PC-3 (cell line): ENCODE measurements around the gene REX1BD. TPM values are rescaled to one million over a fixed set of nuclear protein-coding genes. Genes with fewer than 3 reads are reported as not detected.
A peak's percentile ranks its signal among the peaks of the same experiment; 100 is the strongest.

Source experiments
- ATAC-seq: fragments of 200-7000 bp; cut with Tn5 transposase; 2 replicates; pipeline ENCODE4 v1.9.1; 2020; ENCODE audit warnings: mild to moderate bottlenecking, moderate library complexity
- BruUV-seq: library from RNA; stranded (reverse); fragments of 400-500 nt; replicated peaks from 2 replicates; lab custom pipeline; 2021; lab: Mats Ljungman, UMichigan
- CTCF ChIA-PET: fragments of 300-600 bp; sonication (Branson Sonifier 250); formaldehyde crosslinking; loops from one replicate; lab custom pipeline; 2022; ENCODE audit warnings: antibody characterized with exemption; lab: Charles Lee
- POLR2A ChIA-PET: fragments of 300-600 bp; sonication (Branson Sonifier 250); formaldehyde crosslinking; loops from one replicate; lab custom pipeline; 2022; ENCODE audit warnings: antibody characterized with exemption; ENCODE audit not compliant: unreplicated experiment; lab: Charles Lee
- DNase-seq: peaks from one replicate; pipeline ENCODE4 v3.0.0-alpha.2; 2015
- H2AFZ ChIP-seq: fragments of 300-600 bp; sonication (generic); 2 replicates; pipeline ENCODE4 v1.6.0; 2016; ENCODE audit warnings: antibody characterized with exemption, low read length
- H3F3A ChIP-seq: fragments of 300-600 bp; sonication (generic); one replicate; pipeline ENCODE4 v1.6.0; 2017; ENCODE audit warnings: antibody characterized with exemption, low read length, control low read depth, mild to moderate bottlenecking; ENCODE audit not compliant: unreplicated experiment
- H3K27ac ChIP-seq: fragments of 300-600 bp; sonication (generic); 2 replicates; pipeline ENCODE4 v1.5.1; 2016; ENCODE audit warnings: mild to moderate bottlenecking, low read length
- H3K27me3 ChIP-seq: fragments of 300-600 bp; sonication (generic); 2 replicates; pipeline ENCODE4 v1.6.1; 2016; ENCODE audit warnings: low read length, mixed read lengths
- H3K36me3 ChIP-seq: fragments of 300-600 bp; sonication (generic); 2 replicates; pipeline ENCODE4 v1.6.1; 2016; ENCODE audit warnings: low read depth, mixed run types, low read length, mixed read lengths
- H3K4me1 ChIP-seq: fragments of 300-600 bp; sonication (generic); 2 replicates; pipeline ENCODE4 v1.5.1; 2016; ENCODE audit warnings: low read length; ENCODE audit not compliant: insufficient read depth
- H3K4me2 ChIP-seq: fragments of 300-600 bp; sonication (generic); 2 replicates; pipeline ENCODE4 v1.6.0; 2016; ENCODE audit warnings: low read length
- H3K4me3 ChIP-seq: fragments of 300-600 bp; sonication (generic); 2 replicates; pipeline ENCODE4 v1.5.1; 2016; ENCODE audit warnings: mild to moderate bottlenecking, low read length, mixed read lengths
- H3K79me2 ChIP-seq: fragments of 300-600 bp; sonication (generic); 2 replicates; pipeline ENCODE4 v1.6.1; 2017; ENCODE audit warnings: low read length, mixed read lengths
- H3K9ac ChIP-seq: fragments of 300-600 bp; sonication (generic); 2 replicates; pipeline ENCODE4 v1.6.0; 2016; ENCODE audit warnings: mild to moderate bottlenecking, low read length
- H3K9me2 ChIP-seq: fragments of 300-600 bp; sonication (generic); replicated peaks from 2 replicates; pipeline ENCODE4 v1.6.1; 2016; ENCODE audit warnings: mixed run types, low read length, mixed read lengths
- H3K9me3 ChIP-seq: fragments of 300-600 bp; sonication (generic); 2 replicates; pipeline ENCODE4 v1.6.1; 2016; ENCODE audit warnings: low read length, mixed read lengths
- H4K20me1 ChIP-seq: fragments of 300-600 bp; sonication (generic); 2 replicates; pipeline ENCODE4 v1.6.1; 2016; ENCODE audit warnings: low read length, mixed read lengths
- EZH2 ChIP-seq: fragments of 300-600 bp; sonication (generic); IDR thresholded peaks from one replicate; pipeline ENCODE4 v1.6.1; 2017; ENCODE audit warnings: antibody characterized with exemption, mild to moderate bottlenecking, low read length; ENCODE audit not compliant: unreplicated experiment
- intact Hi-C: fragments of 100-400 bp; cut with micrococcal nuclease; formaldehyde crosslinking; loops from 2 replicates; pipeline ENCODE4 v1.9.0; 2023
- total RNA-seq: library from RNA; depleted of rRNA; stranded (reverse); fragments of >200 nt; gene quantifications from 2 replicates; pipeline ENCODE4 v1.2.3, GENCODE V29; 2014
- TF ChIP-seq, protein P1 (sequence below): fragments of 300-600 bp; sonication (generic); conservative IDR thresholded peaks from 2 replicates; pipeline ENCODE4 v1.5.1; 2017; ENCODE audit warnings: antibody characterized with exemption, low read depth, mild to moderate bottlenecking, low read length

REX1BD gene
- total RNA-seq, 1 experiment from 2014 or later: 121 TPM

DNA sequence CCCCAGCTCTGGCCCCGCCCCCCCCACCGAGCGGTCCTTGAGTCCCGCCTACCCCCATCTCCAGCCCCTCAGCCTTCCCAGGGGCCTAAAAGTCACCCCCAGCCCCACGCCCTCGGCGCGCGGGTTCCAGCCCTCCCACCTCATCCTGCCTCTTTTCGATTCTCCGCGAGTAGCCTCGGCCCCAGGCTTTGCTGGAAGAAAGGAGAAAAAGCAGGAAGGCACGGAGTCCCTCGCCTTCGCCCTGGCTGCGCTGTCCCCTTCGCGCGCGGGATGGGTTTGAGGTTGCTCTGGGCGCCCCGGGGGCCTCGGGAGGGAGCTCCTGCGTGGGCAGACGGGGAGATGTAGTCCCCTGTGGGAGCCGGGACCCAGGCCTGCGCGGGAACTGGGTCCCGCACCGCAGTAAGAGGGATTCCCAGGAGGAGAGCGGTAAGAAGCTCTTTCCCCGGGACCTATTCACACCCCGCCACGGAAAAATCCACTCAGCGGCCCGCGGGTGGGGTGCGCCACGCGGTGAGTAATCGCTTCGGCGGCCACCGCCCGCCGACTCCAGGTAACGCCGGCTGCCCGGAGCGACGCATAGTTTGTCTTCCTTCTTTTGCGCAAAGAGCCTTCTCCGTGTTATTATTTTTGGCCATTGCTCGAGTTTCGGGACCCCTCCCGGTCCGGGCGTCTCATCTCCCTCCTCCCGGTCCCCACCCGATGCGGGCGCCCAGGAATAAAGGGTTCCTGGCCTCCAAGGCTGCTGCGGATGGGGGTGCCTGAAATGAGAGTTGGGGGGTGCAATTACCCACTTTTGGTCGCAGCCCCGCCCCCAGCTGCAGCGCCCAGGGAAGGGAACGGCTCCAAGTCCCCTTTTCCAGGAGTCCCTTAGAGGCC, 18.9 kb downstream of the REX1BD start:
- BruUV-seq: no TSS peak
- H3K9me2 ChIP-seq: no peaks in the 10 kb centered on the region
- DNase-seq (no peak), ATAC-seq (no peak)
- no peaks in the 10 kb centered on the region for H3K36me3 ChIP-seq
- H3F3A ChIP-seq: peaks cover 5% of the 10 kb centered on the region
- intact Hi-C loops: loop anchor here (10.0 kb wide), 1 partner anchor 167 kb away; no protein-coding TSS in a partner anchor
- peak; percentile 95 for TF ChIP-seq EZH2
- TF ChIP-seq, protein P1, sequence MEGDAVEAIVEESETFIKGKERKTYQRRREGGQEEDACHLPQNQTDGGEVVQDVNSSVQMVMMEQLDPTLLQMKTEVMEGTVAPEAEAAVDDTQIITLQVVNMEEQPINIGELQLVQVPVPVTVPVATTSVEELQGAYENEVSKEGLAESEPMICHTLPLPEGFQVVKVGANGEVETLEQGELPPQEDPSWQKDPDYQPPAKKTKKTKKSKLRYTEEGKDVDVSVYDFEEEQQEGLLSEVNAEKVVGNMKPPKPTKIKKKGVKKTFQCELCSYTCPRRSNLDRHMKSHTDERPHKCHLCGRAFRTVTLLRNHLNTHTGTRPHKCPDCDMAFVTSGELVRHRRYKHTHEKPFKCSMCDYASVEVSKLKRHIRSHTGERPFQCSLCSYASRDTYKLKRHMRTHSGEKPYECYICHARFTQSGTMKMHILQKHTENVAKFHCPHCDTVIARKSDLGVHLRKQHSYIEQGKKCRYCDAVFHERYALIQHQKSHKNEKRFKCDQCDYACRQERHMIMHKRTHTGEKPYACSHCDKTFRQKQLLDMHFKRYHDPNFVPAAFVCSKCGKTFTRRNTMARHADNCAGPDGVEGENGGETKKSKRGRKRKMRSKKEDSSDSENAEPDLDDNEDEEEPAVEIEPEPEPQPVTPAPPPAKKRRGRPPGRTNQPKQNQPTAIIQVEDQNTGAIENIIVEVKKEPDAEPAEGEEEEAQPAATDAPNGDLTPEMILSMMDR: no peak
- H2AFZ ChIP-seq: no peak overlapping the region
- no peak overlapping the region for H3K4me3 ChIP-seq
- no peaks in the 10 kb centered on the region for H3K9me3 ChIP-seq
- H3K27me3 ChIP-seq: peaks cover 76% of the 10 kb centered on the region
- H4K20me1 ChIP-seq: no peaks in the 10 kb centered on the region
- ChIA-PET POLR2A (no interaction called here), CTCF (no interaction called here)
- peak overlapping the region; percentile 51; the same call in 1 of the 2 replicates for H3K4me2 ChIP-seq
- H3K27ac ChIP-seq: no peak overlapping the region
- no peaks in the 10 kb centered on the region for H3K79me2 ChIP-seq
- peaks cover 7% of the 10 kb centered on the region; the same call in 1 of the 2 replicates for H3K4me1 ChIP-seq
- H3K9ac ChIP-seq: no peak overlapping the region

DNA sequence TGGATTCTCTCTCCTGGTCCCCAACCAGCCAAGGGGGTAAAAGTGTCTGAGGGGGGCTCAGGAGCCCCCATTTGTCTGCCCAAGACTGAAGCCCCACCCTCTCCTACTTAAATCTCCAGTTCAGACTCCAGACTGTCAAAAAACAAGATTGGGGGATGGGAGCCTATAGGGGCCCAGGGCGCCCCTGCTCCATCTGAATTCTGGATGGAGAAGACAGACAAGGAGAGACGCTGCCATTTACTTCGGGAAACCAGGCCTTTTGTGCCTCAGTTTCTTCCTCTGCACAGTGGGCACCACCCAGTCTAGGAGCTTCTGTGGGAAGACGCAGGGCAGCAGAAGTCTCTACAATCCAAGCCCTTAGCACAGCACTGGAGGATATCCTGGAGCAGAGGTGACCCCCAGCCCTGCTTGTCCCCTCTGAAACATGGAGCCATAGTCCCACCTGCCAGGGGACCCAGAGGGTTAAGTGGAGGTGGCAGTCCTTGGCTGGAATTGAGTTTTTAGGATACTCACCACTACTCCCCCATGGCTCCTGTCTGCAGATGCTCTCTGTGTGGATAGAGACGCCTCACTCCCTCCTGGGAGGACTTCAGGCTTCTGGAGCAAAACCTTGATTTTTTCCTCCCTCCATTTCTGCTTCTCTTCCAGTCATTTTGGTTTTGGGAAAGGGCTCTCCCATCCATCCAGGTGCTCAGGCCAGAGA, 19.7 kb downstream of the REX1BD start:
- Histone ChIP-seq H3K4me1 (peaks cover 9% of the 10 kb centered on the region; the same call in 1 of the 2 replicates), H3K27me3 (peaks cover 84% of the 10 kb centered on the region), H3K4me2 (no peak overlapping the region), H3K27ac (no peak overlapping the region), H2AFZ (no peak overlapping the region), H3K9ac (no peak overlapping the region), H3K9me2 (no peaks in the 10 kb centered on the region), H4K20me1 (no peaks in the 10 kb centered on the region), H3K4me3 (no peak overlapping the region), H3K9me3 (no peaks in the 10 kb centered on the region), H3K79me2 (no peaks in the 10 kb centered on the region), H3K36me3 (no peaks in the 10 kb centered on the region), H3F3A (peaks cover 5% of the 10 kb centered on the region)
- POLR2A ChIA-PET: no interaction called here
- intact Hi-C loops: loop anchor here (10.0 kb wide), 1 partner anchor 167 kb away; no protein-coding TSS in a partner anchor
- peak; percentile 1 for TF ChIP-seq EZH2
- TF ChIP-seq, protein P1: no peak
- CTCF ChIA-PET: no interaction called here
- no TSS peak for BruUV-seq
- ATAC-seq (no peak), DNase-seq (no peak)
